Stimulated activated CD8-positive, alpha-beta memory T cell treated with anti-CD3 and anti-CD28 coated beads, Interleukin-7, amount 100 ng/mL, for 4 hours (primary cell): ENCODE data around the gene IQSEC1.
A peak's percentile ranks its signal among the peaks of the same experiment; 100 is the strongest.

ENCODE experiments used
- DNase-seq, 2 donors: peaks; one replicate each; pipeline ENCODE4 v3.0.0-alpha.2; 2020; ENCODE audit warnings: low read depth in 2 of 2

Gene IQSEC1

GRCh38 chr3:13085846-13086179 lies 12.6 kb upstream of the IQSEC1 start:
- DNase-seq = no peak

- no peak for DNase-seq
Measured at GRCh38 chr3:13085081-13085845, 12.0 kb upstream of the IQSEC1 start.

- DNase-seq = no peak
Measured at GRCh38 chr3:13083898-13084297, 10.7 kb upstream of the IQSEC1 start.

- DNase-seq = no peak
Measured at GRCh38 chr3:13083254-13083653, 10.0 kb upstream of the IQSEC1 start.

GRCh38 chr3:13082677-13083076 lies 9.4 kb upstream of the IQSEC1 start:
- no peak for DNase-seq

- DNase-seq = no peak
Measured at GRCh38 chr3:13081603-13082360, 8.6 kb upstream of the IQSEC1 start.

GRCh38 chr3:13080591-13080990 lies 7.4 kb upstream of the IQSEC1 start:
- DNase-seq = no peak

- no peak for DNase-seq
Measured at GRCh38 chr3:13080026-13080425, 6.8 kb upstream of the IQSEC1 start.

- no peak for DNase-seq
Measured at GRCh38 chr3:13079510-13079909, 6.3 kb upstream of the IQSEC1 start.

GRCh38 chr3:13079051-13079450 lies 5.8 kb upstream of the IQSEC1 start:
- no peak for DNase-seq

GRCh38 chr3:13078163-13078905 lies 5.1 kb upstream of the IQSEC1 start:
- DNase-seq = no peak

- DNase-seq = no peak
Measured at GRCh38 chr3:13077431-13078162, 4.4 kb upstream of the IQSEC1 start.

- DNase-seq = no peak
Measured at GRCh38 chr3:13075986-13076654, 2.9 kb upstream of the IQSEC1 start.

GRCh38 chr3:13075318-13075717 lies 2.1 kb upstream of the IQSEC1 start:
- no peak for DNase-seq

GRCh38 chr3:13074006-13074375 lies 762 bp upstream of the IQSEC1 start:
- DNase-seq = no peak

- DNase-seq = no peak
Measured at GRCh38 chr3:13072600-13073325, 466 bp downstream of the IQSEC1 start.

- DNase-seq = no peak
Measured at GRCh38 chr3:13072239-13072599, 1.0 kb downstream of the IQSEC1 start.

GRCh38 chr3:13071695-13072094 lies 1.5 kb downstream of the IQSEC1 start:
- DNase-seq = no peak

GRCh38 chr3:13070391-13071070 lies 2.7 kb downstream of the IQSEC1 start:
- DNase-seq = no peak

GRCh38 chr3:13069495-13069894 lies 3.7 kb downstream of the IQSEC1 start:
- peak; percentile 33 to 42 for DNase-seq
